A673 (cell line): Measurements from ENCODE around the gene CAMK2A. TPM values are rescaled to one million over a fixed set of nuclear protein-coding genes. Genes with fewer than 3 reads are reported as not detected.

Experiments used
- BruUV-seq: library from RNA; stranded (reverse); fragments of 400-500 nt; replicated peaks from 2 replicates; lab custom pipeline; 2021; lab: Mats Ljungman, UMichigan
- CTCF ChIA-PET: fragments of 300-600 bp; sonication (Branson Sonifier 250); formaldehyde crosslinking; loops from one replicate; lab custom pipeline; 2022; ENCODE audit warnings: antibody characterized with exemption; lab: Charles Lee
- POLR2A ChIA-PET: fragments of 300-600 bp; sonication (Branson Sonifier 250); formaldehyde crosslinking; loops from one replicate; lab custom pipeline; 2022; ENCODE audit warnings: antibody characterized with exemption; ENCODE audit not compliant: low non-redundant PET; lab: Charles Lee
- DNase-seq: peaks from one replicate; pipeline ENCODE4 v3.0.0-alpha.2; 2015; ENCODE audit warnings: low spot score
- H3K27ac ChIP-seq: fragments of 200-600 bp; sonication (generic); 2 replicates; pipeline ENCODE4 v1.5.1; 2016; ENCODE audit warnings: mixed run types, low read depth, mild to moderate bottlenecking, mixed read lengths, antibody characterized with exemption, low read length; ENCODE audit not compliant: poor library complexity, severe bottlenecking
- H3K27me3 ChIP-seq: fragments of 200-600 bp; sonication (generic); replicated peaks from 2 replicates; pipeline ENCODE4 v1.6.1; 2017; ENCODE audit warnings: mixed run types, low read depth, mild to moderate bottlenecking, mixed read lengths, antibody characterized with exemption, low read length; ENCODE audit not compliant: insufficient read depth, poor library complexity
- H3K36me3 ChIP-seq: fragments of 200-600 bp; sonication (generic); 2 replicates; pipeline ENCODE4 v1.6.1; 2016; ENCODE audit warnings: mixed run types, mild to moderate bottlenecking, mixed read lengths, antibody characterized with exemption, low read length; ENCODE audit not compliant: insufficient read depth, poor library complexity, severe bottlenecking
- H3K4me1 ChIP-seq: fragments of 200-600 bp; sonication (generic); 2 replicates; pipeline ENCODE4 v1.6.1; 2017; ENCODE audit warnings: mixed run types, mild to moderate bottlenecking, mixed read lengths, antibody characterized with exemption, low read length; ENCODE audit not compliant: insufficient read depth, poor library complexity, severe bottlenecking
- H3K4me3 ChIP-seq: fragments of 200-600 bp; sonication (generic); 2 replicates; pipeline ENCODE4 v1.5.1; 2016; ENCODE audit warnings: low read depth, mixed run types, mild to moderate bottlenecking, mixed read lengths, low read length; ENCODE audit not compliant: poor library complexity, severe bottlenecking
- H3K9me3 ChIP-seq: fragments of 200-600 bp; sonication (generic); 2 replicates; pipeline ENCODE4 v1.6.1; 2016; ENCODE audit warnings: mixed run types, low read depth, mild to moderate bottlenecking, mixed read lengths, antibody characterized with exemption, low read length; ENCODE audit not compliant: poor library complexity, severe bottlenecking
- CTCF ChIP-seq: fragments of 300-800, 200-600 bp; sonication (generic); conservative IDR thresholded peaks from 2 replicates; pipeline ENCODE4 v1.5.1; 2017; ENCODE audit warnings: low read depth, mild to moderate bottlenecking, antibody characterized with exemption, low read length, moderate library complexity, mixed read lengths
- EZH2 ChIP-seq: fragments of 200-600 bp; sonication (generic); IDR thresholded peaks from 2 replicates; pipeline ENCODE4 v1.6.1; 2017; ENCODE audit warnings: borderline replicate concordance, low read depth, mild to moderate bottlenecking, mixed read lengths, antibody characterized with exemption, low read length; ENCODE audit not compliant: poor library complexity, severe bottlenecking
- intact Hi-C: fragments of 100-400 bp; cut with micrococcal nuclease; formaldehyde crosslinking; loops from one replicate; pipeline ENCODE4 v1.10.0; 2022; ENCODE audit not compliant: unreplicated experiment
- total RNA-seq: library from RNA; stranded (reverse); gene quantifications from 2 replicates; pipeline ENCODE4 v1.2.3, GENCODE V29; 2021

The CAMK2A gene
- total RNA-seq, 1 experiment from 2014 or later, result not detected

- CTCF ChIA-PET, result no interaction called here
- Histone ChIP-seq H3K4me1 (no peaks in the 10 kb centered on the region), H3K4me3 (no peak overlapping the region), H3K36me3 (no peaks in the 10 kb centered on the region), H3K27me3 (no peaks in the 10 kb centered on the region), H3K9me3 (no peaks in the 10 kb centered on the region), H3K27ac (no peak overlapping the region)
- no peak for DNase-seq
- no peak for TF ChIP-seq CTCF
- TF ChIP-seq EZH2, result no peak
- intact Hi-C loops, result no loop called here
- POLR2A ChIA-PET, result no interaction called here
- no TSS peak for BruUV-seq
Observed at GRCh38 chr5:150335778-150336177, 46.2 kb upstream of the CAMK2A start.

- Histone ChIP-seq H3K4me1 (no peaks in the 10 kb centered on the region), H3K9me3 (no peaks in the 10 kb centered on the region), H3K27ac (no peak overlapping the region), H3K27me3 (no peaks in the 10 kb centered on the region), H3K4me3 (no peak overlapping the region), H3K36me3 (no peaks in the 10 kb centered on the region)
- no peak for DNase-seq
- CTCF ChIA-PET, result no interaction called here
- no TSS peak for BruUV-seq
- intact Hi-C loops, result no loop called here
- TF ChIP-seq EZH2 (no peak), CTCF (no peak)
- POLR2A ChIA-PET, result no interaction called here
Observed at GRCh38 chr5:150333400-150333799, 43.8 kb upstream of the CAMK2A start.

- Histone ChIP-seq H3K27ac (no peak overlapping the region), H3K9me3 (no peaks in the 10 kb centered on the region), H3K27me3 (no peaks in the 10 kb centered on the region), H3K4me1 (no peaks in the 10 kb centered on the region), H3K36me3 (no peaks in the 10 kb centered on the region), H3K4me3 (no peak overlapping the region)
- no TSS peak for BruUV-seq
- TF ChIP-seq CTCF, result no peak
- TF ChIP-seq EZH2, result no peak
- ChIA-PET CTCF (no interaction called here), POLR2A (no interaction called here)
- DNase-seq, result no peak
- intact Hi-C loops, result no loop called here
Observed at GRCh38 chr5:150329881-150330876, 40.6 kb upstream of the CAMK2A start.
